D341Med (cell line): ENCODE measurements around the gene RAMP1.

Experiments
- DNase-seq: peaks from one replicate; pipeline ENCODE4 v3.0.0; 2012; ENCODE audit warnings: low spot score

The RAMP1 gene

GRCh38 chr2:237876951-237877491, 17.6 kb downstream of the RAMP1 start:
- DNase-seq, result no peak

- no peak for DNase-seq
Observed at GRCh38 chr2:237877576-237878307, 18.3 kb downstream of the RAMP1 start.

- DNase-seq, result no peak
Observed at GRCh38 chr2:237878321-237879057, 19.1 kb downstream of the RAMP1 start.

GRCh38 chr2:237879058-237879430, 19.6 kb downstream of the RAMP1 start:
- no peak for DNase-seq

- no peak for DNase-seq
Observed at GRCh38 chr2:237879991-237880560, 20.7 kb downstream of the RAMP1 start.

GRCh38 chr2:237882510-237883481, 23.4 kb downstream of the RAMP1 start:
- peak; percentile 15 for DNase-seq

- DNase-seq, result peak; percentile 17
Observed at GRCh38 chr2:237883951-237884446, 24.6 kb downstream of the RAMP1 start.

GRCh38 chr2:237884681-237885080, 25.3 kb downstream of the RAMP1 start:
- peak; percentile 14 for DNase-seq

- peak; percentile 10 for DNase-seq
Observed at GRCh38 chr2:237885111-237885930, 25.9 kb downstream of the RAMP1 start.

- DNase-seq, result peak; percentile 24
Observed at GRCh38 chr2:237885931-237886684, 26.7 kb downstream of the RAMP1 start.

- peak; percentile 10 for DNase-seq
Observed at GRCh38 chr2:237886685-237887481, 27.5 kb downstream of the RAMP1 start.

GRCh38 chr2:237888389-237888788, 29.0 kb downstream of the RAMP1 start:
- DNase-seq, result no peak

GRCh38 chr2:237889016-237889415, 29.6 kb downstream of the RAMP1 start:
- DNase-seq, result no peak

GRCh38 chr2:237889811-237890210, 30.4 kb downstream of the RAMP1 start:
- DNase-seq, result no peak

GRCh38 chr2:237892478-237892877, 33.1 kb downstream of the RAMP1 start:
- no peak for DNase-seq

GRCh38 chr2:237892984-237893595, 33.7 kb downstream of the RAMP1 start:
- DNase-seq, result no peak

- DNase-seq, result peak; percentile 24
Observed at GRCh38 chr2:237894396-237894979, 35.1 kb downstream of the RAMP1 start.

- DNase-seq, result peak; percentile 13
Observed at GRCh38 chr2:237894986-237895543, 35.6 kb downstream of the RAMP1 start.
